ENCODE results near the gene SLC27A2. TPM values are rescaled to one million over a fixed set of nuclear protein-coding genes. Genes with fewer than 3 reads are reported as not detected.

The SLC27A2 gene
- polyA plus RNA-seq, 1 donor: 0.39 TPM

DNA sequence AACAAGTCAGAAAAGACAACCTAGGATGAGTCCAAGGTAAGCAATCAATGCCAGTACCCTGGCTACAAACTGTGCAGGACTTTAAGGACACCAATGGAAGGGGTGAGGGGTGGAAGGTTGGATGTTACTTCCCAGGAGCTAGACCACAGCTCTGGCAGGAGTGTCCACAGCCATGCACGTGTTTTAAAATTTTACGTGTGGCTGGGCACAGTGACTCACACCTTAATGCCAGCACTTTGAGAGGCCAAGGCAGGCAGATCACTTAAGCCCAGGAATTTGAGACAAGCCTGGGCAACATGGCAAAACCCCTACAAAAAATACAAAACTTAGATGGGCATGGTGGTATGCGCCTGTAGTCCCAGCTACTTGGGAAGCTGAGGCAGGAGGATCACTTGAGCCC, 98.3 kb downstream of the SLC27A2 start:
- no peak for DNase-seq

DNA sequence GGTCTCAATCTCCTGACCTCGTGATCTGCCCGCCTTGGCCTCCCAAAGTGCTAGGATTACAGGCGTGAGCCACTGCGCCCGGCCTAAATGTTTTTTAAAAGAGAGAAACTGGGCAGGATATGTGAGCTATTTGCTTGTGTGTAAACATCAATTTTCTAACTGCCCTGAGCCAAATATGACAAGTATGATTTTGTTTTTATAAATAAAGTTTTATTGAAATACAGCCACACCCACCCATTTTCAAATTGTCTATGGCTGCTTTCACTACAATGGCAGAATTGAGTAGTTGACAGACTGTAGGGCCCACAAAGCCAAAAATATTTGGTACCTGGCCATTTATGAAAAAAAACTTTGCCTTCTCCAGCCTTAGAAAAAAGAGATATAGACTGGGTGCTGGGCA, 99.4 kb downstream of the SLC27A2 start:
- no peak for DNase-seq

Other genes starting within 250 kb of the SLC27A2 start
- gene ATP8B4, start 63.0 kb upstream of the SLC27A2 start, polyA plus RNA-seq (ENCODE audit: insufficient read length): 4.3 TPM
- gene HDC, start 83.5 kb downstream of the SLC27A2 start, polyA plus RNA-seq (ENCODE audit: insufficient read length): 0.71 TPM
- 16.2 TPM for gene GABPB1, start 173.0 kb downstream of the SLC27A2 start, polyA plus RNA-seq (ENCODE audit: insufficient read length)
- gene USP8, start 242.2 kb downstream of the SLC27A2 start, polyA plus RNA-seq (ENCODE audit: insufficient read length): 24.3 TPM

All from hindlimb muscle (tissue), 1 donor.